Measurements from ENCODE around the gene CCDC28B. TPM values are rescaled to one million over a fixed set of nuclear protein-coding genes. Genes with fewer than 3 reads are reported as not detected.

The CCDC28B gene
- 16.1 and 19.5 TPM in 2 replicates for total RNA-seq

DNA sequence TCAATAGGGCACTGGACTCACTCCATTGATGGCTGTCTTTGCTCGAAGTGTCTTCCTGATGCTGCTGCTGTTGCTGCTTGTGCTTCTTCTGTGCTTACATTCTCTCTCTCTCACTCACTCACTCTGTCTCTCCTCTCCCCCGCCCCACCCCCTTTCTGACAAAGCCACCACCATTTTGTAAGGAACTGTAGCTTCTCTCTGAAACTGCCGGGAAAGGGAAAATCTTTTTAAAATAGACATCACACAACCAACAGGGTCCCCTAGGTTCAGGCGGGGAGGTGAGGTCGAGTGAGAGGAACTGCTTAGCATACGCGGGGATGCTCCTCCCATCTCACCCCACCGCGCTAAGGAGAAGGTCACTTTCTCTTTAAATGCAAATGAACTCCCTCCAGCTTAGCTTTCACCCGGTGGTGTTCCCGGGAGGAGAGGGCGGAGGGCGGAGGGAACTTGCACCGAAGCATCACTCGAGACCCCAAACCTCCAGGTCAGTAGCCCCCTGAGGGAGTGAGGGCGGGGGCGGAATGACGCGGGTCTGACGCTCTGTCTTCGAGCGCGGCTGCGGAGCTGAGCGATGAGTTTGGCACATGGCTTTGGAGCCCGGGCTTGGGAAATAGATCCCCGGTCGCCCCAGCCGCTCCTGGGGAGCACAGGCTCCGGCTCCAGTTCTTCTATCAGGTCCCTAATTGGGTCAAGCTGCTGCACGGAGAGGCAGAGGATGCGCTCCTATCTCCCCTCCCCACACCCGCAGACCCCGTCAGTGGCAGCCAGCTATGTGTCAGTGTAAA, at the start of gene CCDC28B:
TSS of gene CCDC28B (plus strand) at position 370 of the 785 bp plus-strand sequence. CDS start 1,341 bp downstream, outside the sequence.

DNA sequence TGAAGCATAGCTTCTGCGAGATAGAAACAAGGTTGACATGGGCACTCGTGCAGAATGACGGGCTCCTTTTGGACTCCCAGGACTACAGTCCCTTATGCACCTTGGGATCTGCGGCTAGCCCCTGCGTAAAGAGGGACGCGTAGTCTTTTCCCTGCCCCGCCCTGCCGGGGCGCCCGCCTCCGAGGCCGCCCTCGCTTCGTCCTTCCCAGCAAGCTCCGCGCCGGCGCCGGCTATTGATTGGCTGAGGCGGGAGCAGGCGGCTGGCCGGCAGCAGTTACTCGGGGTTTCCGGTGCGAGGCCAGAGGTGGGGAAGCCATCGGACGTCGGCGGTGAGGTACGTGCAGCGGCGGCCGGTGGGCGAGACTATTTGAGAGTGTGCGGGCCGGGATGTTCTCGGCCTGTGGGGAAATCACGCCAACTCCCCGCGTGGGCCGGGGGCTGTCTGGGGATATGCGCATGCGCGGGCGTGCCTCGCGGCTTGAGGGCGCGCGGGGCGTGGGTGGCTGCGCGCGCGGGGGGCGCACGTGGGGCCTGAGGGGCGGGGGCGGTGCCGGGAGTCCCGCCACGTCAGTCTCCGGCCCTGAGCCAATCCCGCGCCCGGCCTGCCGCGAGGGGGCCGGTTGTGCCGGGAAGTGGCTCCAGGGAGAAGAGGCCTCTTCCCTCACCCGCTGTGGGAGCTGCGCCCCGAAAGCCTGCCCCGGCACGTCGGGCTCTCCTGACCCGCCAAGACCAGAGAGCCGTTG, 20.8 kb upstream of the CCDC28B start, which contains the start of gene TXLNA:
TSS of gene TXLNA (plus strand) at position 233 of the 743 bp plus-strand sequence. CDS start 671 bp downstream, outside the sequence.

DNA sequence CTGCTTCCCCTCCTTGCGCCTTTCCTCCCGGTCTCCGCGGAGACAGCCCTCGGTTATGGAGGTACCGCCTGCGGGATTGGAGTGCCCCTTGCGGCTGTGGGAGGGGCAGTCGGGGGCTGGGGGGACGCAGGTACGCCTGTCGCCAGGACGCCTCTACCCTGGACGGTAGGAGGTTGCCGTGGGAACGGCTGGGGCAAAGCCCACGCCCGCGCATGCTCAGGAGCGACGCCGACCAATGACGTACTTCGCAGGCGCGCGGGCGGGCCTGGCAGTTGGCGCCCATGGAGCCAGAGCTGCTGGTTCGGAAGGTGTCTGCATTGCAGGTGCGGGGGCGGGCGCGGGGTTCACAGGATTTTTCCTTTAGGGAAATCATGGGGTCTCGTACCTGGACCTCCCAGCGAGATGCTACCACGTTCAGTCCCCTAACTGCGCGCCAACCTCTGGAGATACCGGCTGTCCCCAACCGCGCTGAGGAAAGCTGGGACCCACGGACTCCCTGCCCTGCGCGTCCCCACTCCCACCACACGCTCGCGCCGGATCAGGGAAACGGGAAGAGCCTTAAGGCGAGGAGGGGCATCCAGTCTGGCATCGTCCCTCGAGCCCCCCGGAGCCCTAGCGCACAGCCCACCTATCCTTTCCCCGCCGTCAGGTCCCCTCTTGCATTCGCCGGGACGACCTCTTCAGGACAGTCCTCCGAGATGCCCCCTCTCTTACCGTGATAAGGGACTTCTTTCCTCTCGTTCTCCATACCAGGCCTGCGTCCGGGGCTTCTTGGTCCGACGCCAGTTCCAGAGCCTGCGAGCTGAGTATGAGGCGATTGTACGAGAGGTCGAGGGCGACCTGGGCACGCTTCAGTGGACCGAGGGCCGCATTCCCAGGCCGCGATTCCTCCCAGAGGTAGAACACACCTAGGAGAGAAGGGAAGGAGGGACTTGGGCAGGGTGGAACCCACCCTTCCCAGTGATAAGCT, 5.3 kb downstream of the CCDC28B start, which contains the start of gene IQCC:
TSS of gene IQCC (plus strand) at position 271 of the 970 bp plus-strand sequence. CDS start at position 282, 11 bp downstream.

DNA sequence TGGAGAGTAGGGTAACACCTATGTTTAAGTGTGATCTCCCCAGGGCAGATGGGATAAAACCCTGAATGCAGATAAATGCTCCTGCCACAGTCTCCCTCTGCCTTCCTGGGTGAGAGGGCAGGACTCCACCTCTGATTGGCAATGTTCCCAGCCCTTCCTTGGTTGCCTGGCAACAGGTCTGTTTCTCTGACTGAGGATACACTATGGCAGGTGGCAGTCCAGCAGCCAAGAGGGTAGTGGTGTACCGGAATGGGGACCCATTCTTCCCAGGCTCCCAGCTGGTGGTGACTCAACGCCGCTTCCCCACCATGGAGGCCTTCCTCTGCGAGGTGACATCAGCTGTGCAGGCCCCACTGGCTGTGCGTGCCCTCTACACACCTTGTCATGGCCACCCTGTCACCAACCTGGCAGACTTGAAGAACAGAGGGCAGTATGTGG, 8.5 kb downstream of the CCDC28B start, which contains the start of gene DCDC2B:
TSS of gene DCDC2B (plus strand) at position 199 of the 438 bp plus-strand sequence. CDS start at position 204, 5 bp downstream.

DNA sequence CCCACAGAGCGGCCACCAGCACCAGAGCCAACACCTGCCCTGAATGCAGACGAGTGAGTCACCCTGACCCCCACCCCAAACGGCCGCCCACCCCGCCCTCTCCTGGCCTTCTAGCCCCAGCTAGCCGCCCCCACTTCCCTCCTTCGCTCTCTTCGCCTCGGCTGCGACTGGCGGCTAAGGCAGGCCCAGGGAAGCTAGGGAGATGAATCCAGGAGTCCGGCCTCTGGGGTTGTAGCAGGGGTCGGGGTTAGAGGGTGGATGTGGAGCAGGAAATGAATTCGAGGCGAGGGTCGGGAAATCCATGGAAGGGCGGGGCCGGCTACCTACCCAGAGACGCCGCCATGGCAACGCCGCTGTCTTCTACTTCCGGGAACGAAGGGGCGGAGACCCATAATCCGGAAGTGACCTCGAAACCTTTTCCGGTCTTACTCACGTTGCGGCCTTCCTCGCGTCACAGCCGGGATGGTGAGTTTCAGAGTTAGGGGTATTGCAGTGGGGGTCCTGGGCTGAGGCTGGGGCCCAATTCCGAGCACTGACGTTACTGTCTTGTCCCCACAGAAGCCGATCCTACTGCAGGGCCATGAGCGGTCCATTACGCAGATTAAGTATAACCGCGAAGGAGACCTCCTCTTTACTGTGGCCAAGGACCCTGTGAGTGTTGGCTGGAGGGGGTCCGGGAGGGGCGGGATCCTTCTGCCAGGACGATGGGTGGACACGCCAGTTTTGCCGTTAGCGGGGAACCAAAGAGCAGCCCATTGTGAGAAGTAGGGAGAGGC, 21.8 kb downstream of the CCDC28B start, which contains the start of the genes EIF3I and TMEM234:
TSS of gene EIF3I (plus strand) at position 428 of the 776 bp plus-strand sequence. CDS start at position 463, 35 bp downstream.
TSS of gene TMEM234 (minus strand) at position 374 of the 776 bp plus-strand sequence. CDS start at position 343, 31 bp downstream.

DNA sequence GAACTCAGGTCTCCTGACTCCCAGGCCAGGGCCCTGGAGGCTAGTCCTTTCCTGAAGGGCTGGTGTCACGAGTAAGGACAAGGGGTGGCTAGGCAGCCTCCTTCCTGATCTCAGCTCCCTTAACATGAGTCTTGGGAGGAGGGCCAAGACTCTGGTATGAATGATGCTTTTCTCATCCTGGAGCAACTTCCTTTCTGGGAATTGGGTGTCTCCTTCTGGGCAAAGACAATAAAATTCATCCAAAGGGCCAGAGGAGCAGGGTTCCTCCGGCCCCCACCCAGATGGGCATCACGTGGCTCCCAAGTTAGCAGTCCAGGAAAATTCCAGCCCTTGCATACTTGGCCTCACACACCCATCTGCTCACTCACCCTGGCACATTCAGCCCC, 46.5 kb downstream of the CCDC28B start, which contains the start of gene FAM167B:
TSS of gene FAM167B (plus strand) at position 335 of the 386 bp plus-strand sequence. CDS start 200 bp downstream, outside the sequence.

DNA sequence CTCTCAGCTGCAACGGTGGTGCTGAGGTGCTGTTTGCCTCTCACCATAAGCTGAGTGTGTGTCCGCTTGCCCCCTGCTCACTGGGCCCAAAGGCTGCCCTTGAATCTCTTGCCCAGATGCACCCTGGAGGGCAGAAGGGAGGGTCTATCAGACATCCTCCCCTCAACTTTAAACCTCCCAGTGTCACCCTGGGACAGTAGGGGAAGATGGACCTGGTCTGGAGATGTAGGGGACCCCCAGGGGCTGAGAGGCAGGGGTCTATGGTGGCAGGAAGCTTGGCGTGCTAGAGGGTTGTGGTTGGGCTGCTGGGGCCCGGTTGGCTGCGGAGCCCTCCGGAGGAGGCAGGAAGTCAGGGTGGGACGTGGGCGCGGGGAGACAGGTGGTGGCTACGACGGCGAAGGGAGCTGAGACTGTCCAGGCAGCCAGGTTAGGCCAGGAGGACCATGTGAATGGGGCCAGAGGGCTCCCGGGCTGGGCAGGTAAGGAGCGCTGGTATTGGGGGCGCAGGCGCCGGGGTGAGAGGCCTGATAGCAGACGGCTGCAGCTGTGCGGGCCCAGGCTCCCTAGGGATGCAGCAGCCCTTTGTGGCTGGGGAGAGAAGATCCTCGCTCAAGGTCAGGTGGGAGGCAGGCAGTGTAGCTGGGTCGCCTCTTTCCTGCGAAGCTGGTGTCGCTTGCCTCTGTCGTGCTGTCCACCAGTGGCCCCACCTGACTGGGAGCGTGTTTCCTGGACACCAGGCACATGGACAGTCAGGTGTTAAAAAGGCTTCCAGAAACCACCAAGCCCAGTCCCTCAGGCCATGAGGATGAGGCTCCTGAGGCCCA, 50.7 kb downstream of the CCDC28B start, which contains the start of gene LCK:
TSS of gene LCK (plus strand) at position 373 of the 824 bp plus-strand sequence. CDS start 23,065 bp downstream, outside the sequence.

Other genes with a start within 250 kb of the CCDC28B start
- 36.9 and 50.1 TPM in 2 replicates for gene KHDRBS1, start 186.7 kb upstream of the CCDC28B start, total RNA-seq
- gene TMEM39B, start 127.7 kb upstream of the CCDC28B start, total RNA-seq, result 4.7 and 8.2 TPM in 2 replicates
- 20.2 and 24.3 TPM in 2 replicates for gene KPNA6, start 92.5 kb upstream of the CCDC28B start, total RNA-seq
- 60.1 and 72.3 TPM in 2 replicates for gene TXLNA, start 20.9 kb upstream of the CCDC28B start, total RNA-seq
- 0.69 and 1.6 TPM in 2 replicates for gene IQCC, start 5.1 kb downstream of the CCDC28B start, total RNA-seq
- gene DCDC2B, start 8.5 kb downstream of the CCDC28B start, total RNA-seq, result not detected in 2 replicates
- 15.4 and 17.7 TPM in 2 replicates for gene TMEM234, start 21.8 kb downstream of the CCDC28B start, total RNA-seq
- gene EIF3I, start 21.8 kb downstream of the CCDC28B start, total RNA-seq, result 352 and 375 TPM in 2 replicates
- gene FAM167B, start 46.6 kb downstream of the CCDC28B start, total RNA-seq, result 0.34 and 0.47 TPM in 2 replicates
- 0.16 TPM in 1 of 2 replicates, not detected in the other for gene LCK, start 50.7 kb downstream of the CCDC28B start, total RNA-seq
- gene HDAC1, start 91.5 kb downstream of the CCDC28B start, total RNA-seq, result 82.8 and 94.3 TPM in 2 replicates
- gene MARCKSL1, start 135.6 kb downstream of the CCDC28B start, total RNA-seq, result 15.8 and 19.0 TPM in 2 replicates
- 0.95 and 1.5 TPM in 2 replicates for gene FAM229A, start 161.9 kb downstream of the CCDC28B start, total RNA-seq
- 0.63 and 0.86 TPM in 2 replicates for gene TSSK3, start 161.9 kb downstream of the CCDC28B start, total RNA-seq
- gene BSDC1, start 193.8 kb downstream of the CCDC28B start, total RNA-seq, result 50.3 and 51.9 TPM in 2 replicates